ENCODE results near the gene KIAA1217. TPM values are rescaled to one million over a fixed set of nuclear protein-coding genes. Genes with fewer than 3 reads are reported as not detected.

The KIAA1217 gene
- polyA plus RNA-seq, 1 donor from 2014 or later = 0.22 TPM

DNA sequence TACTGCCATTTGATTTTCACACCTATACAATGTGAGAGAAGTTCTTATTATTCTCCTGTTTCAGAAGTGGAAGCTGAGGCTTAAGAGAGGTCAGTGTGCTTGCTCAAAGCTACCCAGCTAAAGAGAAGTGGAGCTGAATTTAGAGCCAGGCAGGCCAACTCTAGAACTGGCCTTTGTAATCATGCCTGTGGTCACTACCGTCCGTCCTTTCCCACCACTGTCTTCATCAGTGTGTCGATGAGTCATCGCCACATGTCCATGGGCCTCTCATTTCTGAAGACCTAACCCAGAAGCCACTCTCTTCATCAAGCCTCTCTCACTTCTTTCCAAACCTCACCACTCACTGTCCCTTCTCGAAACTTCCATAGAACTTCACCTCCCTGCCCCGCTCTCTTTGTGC is 237.8 kb downstream of the KIAA1217 start:
- Histone ChIP-seq H3K27me3 (ENCODE audit: insufficient read depth, low read depth, low read length) (no peaks in the 10 kb centered on the region), H2AFZ (ENCODE audit: low read depth, low read length) (no peak overlapping the region), H3K4me3 (ENCODE audit: low read length) (no peak overlapping the region), H4K20me1 (ENCODE audit: insufficient read depth) (no peaks in the 10 kb centered on the region), H3K9ac (ENCODE audit: low read length) (no peak overlapping the region), H3K36me3 (ENCODE audit: insufficient read depth, low read length) (no peaks in the 10 kb centered on the region), H3F3A (ENCODE audit: insufficient read depth, low read length, poor library complexity, severe bottlenecking) (no peaks in the 10 kb centered on the region), H3K79me2 (replicated peaks; ENCODE audit: insufficient read depth, low read length) (no peaks in the 10 kb centered on the region), H3K9me3 (ENCODE audit: low read length) (no peaks in the 10 kb centered on the region), H3K27ac (ENCODE audit: low read length) (no peak overlapping the region), H3K9me2 (ENCODE audit: insufficient read depth, low read length) (no peaks in the 10 kb centered on the region), H3K4me2 (ENCODE audit: low read length) (no peak overlapping the region)
- TF ChIP-seq EZH2 (IDR thresholded peaks at IDR 0.05; ENCODE audit: borderline replicate concordance, insufficient read depth, low read length, poor library complexity, severe bottlenecking) = no peak
- no peak for TF ChIP-seq TAF1 (IDR thresholded peaks at IDR 0.05; ENCODE audit: low read depth)
- no peak for TF ChIP-seq SMC3 (conservative IDR thresholded peaks at IDR 0.05; ENCODE audit: poor library complexity)
- TF ChIP-seq MXI1 (conservative IDR thresholded peaks at IDR 0.05; ENCODE audit: poor library complexity, severe bottlenecking) = no peak
- no peak for TF ChIP-seq RAD21 (conservative IDR thresholded peaks at IDR 0.05)
- TF ChIP-seq, protein P1, sequence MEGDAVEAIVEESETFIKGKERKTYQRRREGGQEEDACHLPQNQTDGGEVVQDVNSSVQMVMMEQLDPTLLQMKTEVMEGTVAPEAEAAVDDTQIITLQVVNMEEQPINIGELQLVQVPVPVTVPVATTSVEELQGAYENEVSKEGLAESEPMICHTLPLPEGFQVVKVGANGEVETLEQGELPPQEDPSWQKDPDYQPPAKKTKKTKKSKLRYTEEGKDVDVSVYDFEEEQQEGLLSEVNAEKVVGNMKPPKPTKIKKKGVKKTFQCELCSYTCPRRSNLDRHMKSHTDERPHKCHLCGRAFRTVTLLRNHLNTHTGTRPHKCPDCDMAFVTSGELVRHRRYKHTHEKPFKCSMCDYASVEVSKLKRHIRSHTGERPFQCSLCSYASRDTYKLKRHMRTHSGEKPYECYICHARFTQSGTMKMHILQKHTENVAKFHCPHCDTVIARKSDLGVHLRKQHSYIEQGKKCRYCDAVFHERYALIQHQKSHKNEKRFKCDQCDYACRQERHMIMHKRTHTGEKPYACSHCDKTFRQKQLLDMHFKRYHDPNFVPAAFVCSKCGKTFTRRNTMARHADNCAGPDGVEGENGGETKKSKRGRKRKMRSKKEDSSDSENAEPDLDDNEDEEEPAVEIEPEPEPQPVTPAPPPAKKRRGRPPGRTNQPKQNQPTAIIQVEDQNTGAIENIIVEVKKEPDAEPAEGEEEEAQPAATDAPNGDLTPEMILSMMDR (IDR thresholded peaks at IDR 0.05; ENCODE audit: poor library complexity, severe bottlenecking) = no peak
- TF ChIP-seq, protein P2, sequence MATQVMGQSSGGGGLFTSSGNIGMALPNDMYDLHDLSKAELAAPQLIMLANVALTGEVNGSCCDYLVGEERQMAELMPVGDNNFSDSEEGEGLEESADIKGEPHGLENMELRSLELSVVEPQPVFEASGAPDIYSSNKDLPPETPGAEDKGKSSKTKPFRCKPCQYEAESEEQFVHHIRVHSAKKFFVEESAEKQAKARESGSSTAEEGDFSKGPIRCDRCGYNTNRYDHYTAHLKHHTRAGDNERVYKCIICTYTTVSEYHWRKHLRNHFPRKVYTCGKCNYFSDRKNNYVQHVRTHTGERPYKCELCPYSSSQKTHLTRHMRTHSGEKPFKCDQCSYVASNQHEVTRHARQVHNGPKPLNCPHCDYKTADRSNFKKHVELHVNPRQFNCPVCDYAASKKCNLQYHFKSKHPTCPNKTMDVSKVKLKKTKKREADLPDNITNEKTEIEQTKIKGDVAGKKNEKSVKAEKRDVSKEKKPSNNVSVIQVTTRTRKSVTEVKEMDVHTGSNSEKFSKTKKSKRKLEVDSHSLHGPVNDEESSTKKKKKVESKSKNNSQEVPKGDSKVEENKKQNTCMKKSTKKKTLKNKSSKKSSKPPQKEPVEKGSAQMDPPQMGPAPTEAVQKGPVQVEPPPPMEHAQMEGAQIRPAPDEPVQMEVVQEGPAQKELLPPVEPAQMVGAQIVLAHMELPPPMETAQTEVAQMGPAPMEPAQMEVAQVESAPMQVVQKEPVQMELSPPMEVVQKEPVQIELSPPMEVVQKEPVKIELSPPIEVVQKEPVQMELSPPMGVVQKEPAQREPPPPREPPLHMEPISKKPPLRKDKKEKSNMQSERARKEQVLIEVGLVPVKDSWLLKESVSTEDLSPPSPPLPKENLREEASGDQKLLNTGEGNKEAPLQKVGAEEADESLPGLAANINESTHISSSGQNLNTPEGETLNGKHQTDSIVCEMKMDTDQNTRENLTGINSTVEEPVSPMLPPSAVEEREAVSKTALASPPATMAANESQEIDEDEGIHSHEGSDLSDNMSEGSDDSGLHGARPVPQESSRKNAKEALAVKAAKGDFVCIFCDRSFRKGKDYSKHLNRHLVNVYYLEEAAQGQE (IDR thresholded peaks at IDR 0.05; ENCODE audit: borderline replicate concordance) = no peak
- TF ChIP-seq POLR2AphosphoS5 (IDR thresholded peaks at IDR 0.05) = no peak
- no peak for TF ChIP-seq EP300 (conservative IDR thresholded peaks at IDR 0.05; ENCODE audit: poor library complexity, severe bottlenecking)

DNA sequence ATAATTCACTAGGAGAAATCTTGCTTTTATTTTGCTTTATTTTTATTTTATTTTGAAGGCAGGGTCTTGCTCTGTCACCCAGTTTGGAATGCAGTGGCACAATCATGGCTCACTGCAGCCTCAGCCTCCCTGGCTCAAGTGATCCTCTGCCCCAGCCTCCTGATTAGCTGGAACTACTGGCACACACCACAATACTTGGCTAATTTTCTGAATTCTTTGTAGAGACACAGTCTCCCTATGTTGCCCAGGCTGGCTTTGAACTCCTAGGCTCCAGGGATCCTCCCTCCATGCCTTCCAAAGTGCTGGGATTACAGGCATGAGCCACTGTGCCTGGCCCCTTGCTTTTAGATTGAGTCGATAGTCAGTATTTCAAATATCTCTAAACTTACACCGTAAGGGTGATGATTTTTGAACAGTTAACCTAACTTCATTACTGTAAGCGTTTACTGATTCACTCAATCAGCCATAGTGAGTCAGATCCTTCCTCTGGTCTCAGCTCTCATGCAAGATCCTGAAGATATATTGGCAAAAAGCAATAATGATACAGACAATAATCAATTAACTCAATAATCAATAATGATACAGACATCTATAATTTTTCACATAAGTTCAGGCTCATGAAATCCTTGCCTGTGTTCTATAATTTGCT is 239.5 kb downstream of the KIAA1217 start:
- H3K9me2 ChIP-seq (ENCODE audit: insufficient read depth, low read length) = no peaks in the 10 kb centered on the region
- no peak overlapping the region for H3K4me3 ChIP-seq (ENCODE audit: low read length)
- no peaks in the 10 kb centered on the region for H3F3A ChIP-seq (ENCODE audit: insufficient read depth, low read length, poor library complexity, severe bottlenecking)
- no peak overlapping the region for H2AFZ ChIP-seq (ENCODE audit: low read depth, low read length)
- H3K79me2 ChIP-seq (replicated peaks; ENCODE audit: insufficient read depth, low read length) = no peaks in the 10 kb centered on the region
- no peaks in the 10 kb centered on the region for H3K36me3 ChIP-seq (ENCODE audit: insufficient read depth, low read length)
- no peaks in the 10 kb centered on the region for H3K9me3 ChIP-seq (ENCODE audit: low read length)
- H3K27ac ChIP-seq (ENCODE audit: low read length) = no peak overlapping the region
- no peaks in the 10 kb centered on the region for H3K27me3 ChIP-seq (ENCODE audit: insufficient read depth, low read depth, low read length)
- no peak overlapping the region for H3K9ac ChIP-seq (ENCODE audit: low read length)
- no peak overlapping the region for H3K4me2 ChIP-seq (ENCODE audit: low read length)
- no peaks in the 10 kb centered on the region for H4K20me1 ChIP-seq (ENCODE audit: insufficient read depth)
- TF ChIP-seq, protein P2 (IDR thresholded peaks at IDR 0.05; ENCODE audit: borderline replicate concordance) = no peak
- no peak for TF ChIP-seq SMC3 (conservative IDR thresholded peaks at IDR 0.05; ENCODE audit: poor library complexity)
- no peak for TF ChIP-seq EZH2 (IDR thresholded peaks at IDR 0.05; ENCODE audit: borderline replicate concordance, insufficient read depth, low read length, poor library complexity, severe bottlenecking)
- TF ChIP-seq EP300 (conservative IDR thresholded peaks at IDR 0.05; ENCODE audit: poor library complexity, severe bottlenecking) = no peak
- no peak for TF ChIP-seq RAD21 (conservative IDR thresholded peaks at IDR 0.05)
- TF ChIP-seq MXI1 (conservative IDR thresholded peaks at IDR 0.05; ENCODE audit: poor library complexity, severe bottlenecking) = no peak
- TF ChIP-seq POLR2AphosphoS5 (IDR thresholded peaks at IDR 0.05) = no peak
- TF ChIP-seq TAF1 (IDR thresholded peaks at IDR 0.05; ENCODE audit: low read depth) = no peak
- TF ChIP-seq, protein P1 (IDR thresholded peaks at IDR 0.05; ENCODE audit: poor library complexity, severe bottlenecking) = no peak
